ENCODE data around the gene PKD2. TPM values are rescaled to one million over a fixed set of nuclear protein-coding genes. Genes with fewer than 3 reads are reported as not detected.

The PKD2 gene
- total RNA-seq, 2 donors from 2014 or later = 7.8 to 19.5 TPM

GRCh38 chr4:88043586-88044340, 36.3 kb downstream of the PKD2 start:
- Mint-ChIP-seq H3K4me1 (ENCODE audit: low read depth in 2 of 2) (peaks cover 3 to 5% of the 10 kb centered on the region in 2 donors), H3K27ac (no peak overlapping the region), H3K36me3 (peaks cover 4% of the 10 kb centered on the region), H3K27me3 (no peaks in the 10 kb centered on the region), H3K9me3 (no peaks in the 10 kb centered on the region), H3K4me3 (no peak overlapping the region)
- no peak for DNase-seq (ENCODE audit: low spot score)
- ATAC-seq = no peak

DNA sequence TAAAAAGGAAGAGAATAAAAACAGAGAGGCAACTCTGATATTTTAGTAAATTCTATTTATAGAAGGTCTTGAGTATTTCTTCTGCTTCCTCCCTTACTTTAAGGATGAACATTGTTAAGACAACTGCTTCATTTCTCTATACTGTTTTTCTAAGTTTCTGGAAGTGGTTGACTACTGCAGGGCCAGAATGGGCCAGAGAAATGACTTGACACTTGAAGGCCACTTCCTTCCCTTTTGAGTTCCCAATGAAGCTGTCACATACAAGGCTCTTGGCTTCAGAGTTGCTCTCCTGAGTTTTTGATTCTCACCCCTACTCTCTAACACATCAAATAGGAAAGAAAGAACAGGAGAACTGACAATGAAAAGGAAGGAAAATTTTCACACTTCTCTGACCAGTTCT, 37.6 kb downstream of the PKD2 start:
- Mint-ChIP-seq H3K36me3 (no peaks in the 10 kb centered on the region), H3K27me3 (no peaks in the 10 kb centered on the region), H3K27ac (no peak overlapping the region)

DNA sequence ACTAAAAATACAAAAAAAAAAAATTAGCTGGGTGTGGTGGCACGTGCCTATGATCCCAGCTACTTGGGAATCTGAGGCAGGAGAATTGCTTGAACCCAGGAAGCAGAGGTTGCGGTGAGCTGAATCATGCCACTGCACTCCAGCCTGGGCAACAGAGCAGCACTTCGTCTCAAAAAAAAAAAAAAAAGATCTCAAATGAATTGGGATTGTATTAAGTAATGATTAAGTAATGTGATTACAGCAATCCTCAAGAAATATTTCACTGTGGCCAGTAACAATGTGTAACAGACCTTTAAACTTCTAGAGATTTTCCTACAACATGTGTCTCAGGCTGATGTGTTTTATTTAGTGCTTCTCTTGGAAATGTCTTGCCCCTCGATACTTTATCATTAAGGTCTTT, 46.8 kb downstream of the PKD2 start:
- no peaks in the 10 kb centered on the region for H3K4me1 Mint-ChIP-seq (ENCODE audit: low read depth in 2 of 2)
- no peak overlapping the region for H3K4me3 Mint-ChIP-seq
- no peaks in the 10 kb centered on the region for H3K36me3 Mint-ChIP-seq
- no peak overlapping the region for H3K27ac Mint-ChIP-seq
- DNase-seq (ENCODE audit: low spot score) = no peak
- H3K9me3 Mint-ChIP-seq = no peaks in the 10 kb centered on the region
- ATAC-seq = no peak
- no peaks in the 10 kb centered on the region for H3K27me3 Mint-ChIP-seq

More for the DNA sequence above, 37.6 kb downstream of the PKD2 start:
- no peaks in the 10 kb centered on the region for H3K9me3 Mint-ChIP-seq
- no peak for ATAC-seq
- H3K4me3 Mint-ChIP-seq = no peak overlapping the region
- H3K4me1 Mint-ChIP-seq (ENCODE audit: low read depth in 2 of 2) = peaks cover 3 to 5% of the 10 kb centered on the region in 2 donors
- no peak for DNase-seq (ENCODE audit: low spot score)

- Mint-ChIP-seq H3K4me1 (ENCODE audit: low read depth in 2 of 2) (no peaks in the 10 kb centered on the region), H3K9me3 (no peaks in the 10 kb centered on the region), H3K27ac (no peak overlapping the region), H3K36me3 (no peaks in the 10 kb centered on the region), H3K4me3 (no peak overlapping the region), H3K27me3 (no peaks in the 10 kb centered on the region)
- ATAC-seq (peak in 1 of 2 donors; percentile 6), DNase-seq (ENCODE audit: low spot score) (no peak)
Measured at GRCh38 chr4:88054901-88055300, 47.5 kb downstream of the PKD2 start.

DNA sequence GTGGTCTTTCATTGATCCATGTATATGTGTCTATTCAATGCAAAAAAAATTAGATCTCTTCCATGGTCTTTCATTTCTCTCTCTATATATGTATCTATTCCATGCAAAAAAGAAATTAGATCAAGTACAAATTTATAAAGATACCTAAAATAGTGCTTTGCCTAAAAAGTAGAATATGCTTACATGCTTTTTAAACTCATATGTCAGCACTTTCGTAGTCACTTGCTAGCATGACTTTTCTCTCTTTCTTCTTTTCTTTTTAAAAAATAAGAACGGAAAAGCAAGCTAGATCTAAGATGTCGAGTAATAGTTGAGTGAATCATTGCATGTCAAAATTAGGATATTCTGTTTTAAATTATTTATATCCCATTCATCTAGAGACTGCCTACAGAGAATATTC, 50.9 kb downstream of the PKD2 start:
- no peak overlapping the region for H3K27ac Mint-ChIP-seq
- H3K36me3 Mint-ChIP-seq = no peaks in the 10 kb centered on the region
- DNase-seq (ENCODE audit: low spot score) (no peak), ATAC-seq (no peak)
- no peaks in the 10 kb centered on the region for H3K4me1 Mint-ChIP-seq (ENCODE audit: low read depth in 2 of 2)
- H3K4me3 Mint-ChIP-seq = no peak overlapping the region
- H3K9me3 Mint-ChIP-seq = no peaks in the 10 kb centered on the region
- H3K27me3 Mint-ChIP-seq = no peaks in the 10 kb centered on the region

DNA sequence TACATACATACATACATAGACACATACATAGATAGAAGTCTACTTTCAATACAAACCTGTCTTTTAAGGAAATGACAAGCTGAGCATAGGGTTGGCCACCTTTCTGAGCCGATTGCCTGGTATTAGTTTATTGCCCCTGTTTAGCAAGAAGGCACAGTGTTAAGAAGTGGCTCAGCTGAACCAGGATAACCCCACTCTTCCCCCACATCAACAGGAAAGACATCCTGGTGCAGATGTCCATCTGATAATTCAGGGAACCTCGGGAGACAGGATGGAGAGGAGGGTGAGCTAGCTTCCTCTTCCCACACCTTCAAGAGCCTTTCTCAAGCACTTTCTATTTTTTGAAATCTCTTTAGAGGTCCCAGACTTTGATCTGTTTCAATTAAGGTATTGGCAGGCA, 52.3 kb downstream of the PKD2 start:
- DNase-seq (ENCODE audit: low spot score) = no peak
- ATAC-seq = no peak
- Mint-ChIP-seq H3K4me3 (no peak overlapping the region), H3K9me3 (no peaks in the 10 kb centered on the region), H3K27me3 (no peaks in the 10 kb centered on the region), H3K36me3 (no peaks in the 10 kb centered on the region), H3K27ac (no peak overlapping the region), H3K4me1 (ENCODE audit: low read depth in 2 of 2) (no peaks in the 10 kb centered on the region)

GRCh38 chr4:88060431-88060830, 53.0 kb downstream of the PKD2 start:
- no peak for ATAC-seq
- DNase-seq (ENCODE audit: low spot score) = no peak
- Mint-ChIP-seq H3K4me3 (no peak overlapping the region), H3K27me3 (no peaks in the 10 kb centered on the region), H3K27ac (no peak overlapping the region), H3K9me3 (no peaks in the 10 kb centered on the region), H3K36me3 (peaks cover 2% of the 10 kb centered on the region), H3K4me1 (ENCODE audit: low read depth in 2 of 2) (no peaks in the 10 kb centered on the region)

DNA sequence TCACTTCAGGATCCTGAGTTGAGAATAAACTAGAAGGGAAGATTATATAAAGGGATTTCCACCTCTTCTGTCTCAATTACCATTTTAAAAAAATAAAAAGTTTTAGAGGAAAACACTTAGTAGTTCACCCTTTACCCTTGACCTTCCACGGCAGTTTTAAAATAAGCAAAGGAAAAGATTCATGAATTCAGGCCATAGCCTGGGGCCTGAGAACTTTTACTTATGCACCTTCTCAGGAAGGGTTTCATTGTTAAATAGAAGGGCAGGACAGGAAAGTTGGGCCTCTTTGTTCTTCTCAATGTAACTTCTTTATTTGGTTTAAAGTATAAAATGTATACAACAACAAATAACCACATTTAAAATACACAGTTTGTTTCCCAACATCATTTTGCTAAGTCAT, 54.9 kb downstream of the PKD2 start:
- Mint-ChIP-seq H3K9me3 (no peaks in the 10 kb centered on the region), H3K27ac (no peak overlapping the region), H3K4me1 (ENCODE audit: low read depth in 2 of 2) (no peaks in the 10 kb centered on the region), H3K27me3 (no peaks in the 10 kb centered on the region), H3K4me3 (no peak overlapping the region), H3K36me3 (peaks cover 8% of the 10 kb centered on the region)
- ATAC-seq (no peak), DNase-seq (ENCODE audit: low spot score) (no peak)

- Mint-ChIP-seq H3K27me3 (no peaks in the 10 kb centered on the region), H3K27ac (no peak overlapping the region), H3K4me1 (ENCODE audit: low read depth in 2 of 2) (no peaks in the 10 kb centered on the region), H3K36me3 (peaks cover 13% of the 10 kb centered on the region), H3K4me3 (no peak overlapping the region), H3K9me3 (no peaks in the 10 kb centered on the region)
- DNase-seq (ENCODE audit: low spot score) (no peak), ATAC-seq (no peak)
Measured at GRCh38 chr4:88062843-88063242, 55.4 kb downstream of the PKD2 start.

DNA sequence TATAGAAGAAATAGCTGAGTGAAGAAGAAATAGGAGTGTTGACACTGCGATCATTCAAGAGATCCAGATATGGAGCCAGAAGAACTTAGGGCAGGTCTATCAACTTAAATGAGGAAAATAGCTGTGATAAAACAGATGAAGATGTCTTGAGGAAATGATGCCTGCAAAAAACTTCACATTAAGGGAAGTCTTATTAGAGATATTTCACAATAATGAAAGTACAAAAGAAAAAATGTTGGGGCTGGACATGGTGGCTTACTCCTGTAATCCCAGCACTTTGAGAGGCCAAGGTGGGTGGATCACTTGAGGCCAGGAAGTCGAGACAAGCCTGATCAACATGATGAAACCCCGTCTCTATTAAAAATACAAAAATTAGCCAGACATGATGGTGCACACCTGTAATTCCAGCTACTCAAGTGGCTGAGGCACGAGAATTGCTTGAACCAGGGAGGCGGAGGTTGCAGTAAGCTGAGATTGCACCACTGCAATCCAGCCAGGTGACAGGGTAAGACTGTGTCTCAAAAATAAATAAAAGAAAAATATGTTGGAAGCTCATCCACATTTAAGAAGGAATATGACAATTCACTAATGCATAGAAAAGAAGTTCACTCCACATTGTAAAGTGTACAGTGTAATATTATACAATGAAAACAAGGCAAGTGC, 56.3 kb downstream of the PKD2 start:
- H3K4me3 Mint-ChIP-seq = no peak overlapping the region
- H3K27me3 Mint-ChIP-seq = no peaks in the 10 kb centered on the region
- peaks cover 15% of the 10 kb centered on the region for H3K36me3 Mint-ChIP-seq
- DNase-seq (ENCODE audit: low spot score) = no peak
- no peak for ATAC-seq
- no peak overlapping the region for H3K27ac Mint-ChIP-seq
- H3K4me1 Mint-ChIP-seq (ENCODE audit: low read depth in 2 of 2) = no peaks in the 10 kb centered on the region
- H3K9me3 Mint-ChIP-seq = no peaks in the 10 kb centered on the region

GRCh38 chr4:88064410-88064809, 57.0 kb downstream of the PKD2 start:
- peaks cover 15% of the 10 kb centered on the region for H3K36me3 Mint-ChIP-seq
- H3K4me1 Mint-ChIP-seq (ENCODE audit: low read depth in 2 of 2) = no peaks in the 10 kb centered on the region
- H3K27ac Mint-ChIP-seq = no peak overlapping the region
- ATAC-seq = no peak
- H3K9me3 Mint-ChIP-seq = no peaks in the 10 kb centered on the region
- H3K4me3 Mint-ChIP-seq = no peak overlapping the region
- no peaks in the 10 kb centered on the region for H3K27me3 Mint-ChIP-seq
- DNase-seq (ENCODE audit: low spot score) = no peak

- DNase-seq (ENCODE audit: low spot score) (no peak), ATAC-seq (no peak)
- Mint-ChIP-seq H3K27me3 (no peaks in the 10 kb centered on the region), H3K9me3 (no peaks in the 10 kb centered on the region), H3K27ac (no peak overlapping the region), H3K4me3 (no peak overlapping the region), H3K4me1 (ENCODE audit: low read depth in 2 of 2) (peaks cover 0 to 4% of the 10 kb centered on the region in 2 donors), H3K36me3 (peaks cover 38% of the 10 kb centered on the region)
Measured at GRCh38 chr4:88070031-88070430, 62.6 kb downstream of the PKD2 start.

GRCh38 chr4:88075336-88075735, 67.9 kb downstream of the PKD2 start:
- no peak for ATAC-seq
- DNase-seq (ENCODE audit: low spot score) = no peak

DNA sequence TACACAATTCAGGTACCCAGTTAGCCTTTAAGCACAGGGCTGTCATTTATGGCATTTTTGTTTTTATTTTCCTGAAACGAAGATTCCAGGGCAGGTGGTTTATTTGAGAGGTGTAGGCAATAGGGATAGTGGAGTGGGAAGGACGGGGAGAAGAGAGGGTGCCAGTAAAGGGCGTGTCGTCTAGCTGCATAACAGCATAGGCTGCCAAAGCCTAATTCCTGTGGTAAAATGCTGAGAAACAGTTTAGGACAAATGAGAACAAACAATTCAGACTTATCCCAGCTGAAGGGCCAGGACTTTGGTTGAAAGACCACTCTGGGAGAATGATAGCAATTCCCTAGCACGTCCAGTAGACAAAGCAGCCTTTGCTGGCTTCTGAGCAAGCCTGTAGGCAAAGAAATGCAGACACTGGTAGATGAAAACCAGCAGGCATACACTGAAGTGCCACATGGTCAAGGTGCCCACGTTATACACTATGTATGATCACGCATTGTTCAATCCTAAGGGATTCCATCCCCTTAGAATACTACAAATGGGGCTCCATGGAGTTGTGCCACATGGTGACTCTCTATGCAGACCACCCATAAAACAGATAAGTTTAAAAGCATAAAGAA, 70.6 kb downstream of the PKD2 start:
- DNase-seq (ENCODE audit: low spot score) (no peak), ATAC-seq (no peak)
- Mint-ChIP-seq H3K27me3 (no peaks in the 10 kb centered on the region), H3K9me3 (no peaks in the 10 kb centered on the region), H3K27ac (no peak overlapping the region), H3K4me1 (ENCODE audit: low read depth in 2 of 2) (no peaks in the 10 kb centered on the region), H3K4me3 (no peak overlapping the region), H3K36me3 (no peaks in the 10 kb centered on the region)

More at GRCh38 chr4:88075336-88075735, 67.9 kb downstream of the PKD2 start:
- Mint-ChIP-seq H3K27ac (no peak overlapping the region), H3K9me3 (no peaks in the 10 kb centered on the region), H3K27me3 (no peaks in the 10 kb centered on the region), H3K4me1 (ENCODE audit: low read depth in 2 of 2) (no peaks in the 10 kb centered on the region), H3K36me3 (peaks cover 18% of the 10 kb centered on the region), H3K4me3 (no peak overlapping the region)

All from natural killer cell treated with Interleukin-12 subunit alpha and Interleukin-12 subunit beta and Interleukin-15 and Interleukin-18, amount 100 ng/mL, for 72 hours (primary cell).